RPMI7951 (cell line): ENCODE measurements around the gene TBX2. TPM values are rescaled to one million over a fixed set of nuclear protein-coding genes. Genes with fewer than 3 reads are reported as not detected.

Experiments used
- DNase-seq: peaks from one replicate; pipeline ENCODE4 v3.0.0-alpha.2; 2012; ENCODE audit warnings: low read depth
- total RNA-seq: library from RNA; depleted of rRNA; stranded (reverse); fragments of >200 nt; shearing (Covaris generic); gene quantifications from 2 replicates; pipeline ENCODE4 v1.2.3, GENCODE V29; 2014

The TBX2 gene
- total RNA-seq, 1 experiment from 2014 or later: 20.9 TPM

- DNase-seq: no peak
Measured at GRCh38 chr17:61413661-61414126, 14.1 kb downstream of the TBX2 start.

GRCh38 chr17:61414141-61414935 lies 14.7 kb downstream of the TBX2 start:
- DNase-seq: no peak

GRCh38 chr17:61414936-61415251 lies 15.3 kb downstream of the TBX2 start:
- DNase-seq: no peak

- no peak for DNase-seq
Measured at GRCh38 chr17:61415374-61416210, 15.9 kb downstream of the TBX2 start.

GRCh38 chr17:61416211-61416539 lies 16.5 kb downstream of the TBX2 start:
- no peak for DNase-seq

GRCh38 chr17:61416540-61417363 lies 17.1 kb downstream of the TBX2 start:
- peak; percentile 89 for DNase-seq

GRCh38 chr17:61418449-61418848 lies 18.8 kb downstream of the TBX2 start:
- no peak for DNase-seq

GRCh38 chr17:61419496-61420046 lies 19.9 kb downstream of the TBX2 start:
- DNase-seq: no peak

GRCh38 chr17:61420052-61420451 lies 20.4 kb downstream of the TBX2 start:
- DNase-seq: no peak

- DNase-seq: no peak
Measured at GRCh38 chr17:61420745-61421398, 21.2 kb downstream of the TBX2 start.

GRCh38 chr17:61421460-61421859 lies 21.8 kb downstream of the TBX2 start:
- no peak for DNase-seq

GRCh38 chr17:61422116-61422799 lies 22.6 kb downstream of the TBX2 start:
- DNase-seq: no peak

- DNase-seq: no peak
Measured at GRCh38 chr17:61422869-61423268, 23.2 kb downstream of the TBX2 start.

GRCh38 chr17:61423967-61424649 lies 24.5 kb downstream of the TBX2 start:
- DNase-seq: no peak

GRCh38 chr17:61425682-61426481 lies 26.2 kb downstream of the TBX2 start:
- DNase-seq: no peak

GRCh38 chr17:61426482-61427304 lies 27.1 kb downstream of the TBX2 start:
- DNase-seq: peak; percentile 86

- DNase-seq: no peak
Measured at GRCh38 chr17:61427567-61427966, 27.9 kb downstream of the TBX2 start.

- no peak for DNase-seq
Measured at GRCh38 chr17:61429274-61429673, 29.6 kb downstream of the TBX2 start.
